Mesenteric fat pad (tissue), 1 donor: ENCODE results near the gene GLIS2. TPM values are rescaled to one million over a fixed set of nuclear protein-coding genes. Genes with fewer than 3 reads are reported as not detected.
A peak's percentile ranks its signal among the peaks of the same experiment; 100 is the strongest.

ENCODE experiments used
- DNase-seq: peaks from one replicate; pipeline ENCODE4 v3.0.0-alpha.2; 2020; ENCODE audit warnings: low spot score
- total RNA-seq: library from RNA; stranded (reverse); fragmentation: NEBNext Ultra II Directional; extraction: Animal tissue kit (Norgen Biotek cat#: 25700); gene quantifications from one replicate; pipeline ENCODE4 v1.2.1, GENCODE V29; 2021
- donor health status: DM: yes; HTN: yes; CAD: no.

GLIS2 gene
- total RNA-seq, 1 donor from 2014 or later = 14.2 TPM

GRCh38 chr16:4369007-4369733 lies 53.3 kb downstream of the GLIS2 start:
- no peak for DNase-seq

GRCh38 chr16:4370151-4370550 lies 54.3 kb downstream of the GLIS2 start:
- no peak for DNase-seq

- no peak for DNase-seq
These were observed 54.9 kb downstream of the GLIS2 start for GRCh38 chr16:4370570-4371356.

GRCh38 chr16:4371357-4372000 lies 55.6 kb downstream of the GLIS2 start, which contains the start of gene VASN:
TSS of gene VASN (plus strand) at chr16:4371848. CDS start at chr16:4380878, 9,030 bp downstream.
- DNase-seq = peak; percentile 95

- no peak for DNase-seq
These were observed 56.2 kb downstream of the GLIS2 start for GRCh38 chr16:4372001-4372577.

- no peak for DNase-seq
These were observed 56.9 kb downstream of the GLIS2 start for GRCh38 chr16:4372578-4373355.

GRCh38 chr16:4373356-4373908 lies 57.6 kb downstream of the GLIS2 start:
- DNase-seq = no peak

DNA sequence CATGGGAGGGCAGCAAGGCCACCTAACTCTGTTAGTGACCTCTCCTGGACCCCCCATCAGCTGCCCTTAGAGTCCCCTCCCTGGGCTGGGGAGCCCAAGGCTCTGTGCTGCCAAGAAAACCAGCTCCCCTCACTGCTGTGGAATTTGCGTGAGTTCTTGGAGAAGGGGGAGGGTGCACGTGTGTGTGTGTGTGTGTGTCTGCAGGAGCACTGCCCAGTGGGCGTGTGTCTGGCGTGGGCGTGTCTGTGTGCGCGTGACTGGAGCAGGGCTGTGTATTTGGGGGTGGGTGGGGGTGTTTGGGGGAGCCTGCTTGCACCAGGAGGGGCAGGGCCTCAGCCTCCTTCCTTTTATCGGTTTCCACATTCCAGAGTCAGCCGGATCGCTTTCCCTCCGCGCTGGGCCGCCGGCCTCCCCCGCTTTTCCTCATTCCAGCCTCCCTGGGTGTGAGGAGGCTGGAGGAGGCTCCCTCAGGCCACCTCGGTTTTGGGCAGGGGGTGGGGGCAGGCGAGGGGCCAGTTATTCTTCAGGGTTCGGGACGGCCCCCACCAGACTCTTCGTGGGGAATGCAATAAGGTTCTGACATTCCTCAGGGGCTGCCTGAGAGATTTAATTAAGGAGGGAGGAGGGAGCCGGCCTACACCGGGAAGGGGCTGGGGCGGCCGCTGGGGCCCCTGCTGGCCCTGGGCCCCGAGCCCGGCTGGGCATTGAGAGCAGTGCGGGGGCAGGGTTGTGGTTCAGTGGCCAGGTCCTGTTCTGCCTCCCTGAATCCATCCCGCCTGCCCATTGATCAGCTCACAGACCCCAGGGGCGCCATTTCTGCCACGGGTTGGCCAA lies 58.3 kb downstream of the GLIS2 start:
- no peak for DNase-seq

DNA sequence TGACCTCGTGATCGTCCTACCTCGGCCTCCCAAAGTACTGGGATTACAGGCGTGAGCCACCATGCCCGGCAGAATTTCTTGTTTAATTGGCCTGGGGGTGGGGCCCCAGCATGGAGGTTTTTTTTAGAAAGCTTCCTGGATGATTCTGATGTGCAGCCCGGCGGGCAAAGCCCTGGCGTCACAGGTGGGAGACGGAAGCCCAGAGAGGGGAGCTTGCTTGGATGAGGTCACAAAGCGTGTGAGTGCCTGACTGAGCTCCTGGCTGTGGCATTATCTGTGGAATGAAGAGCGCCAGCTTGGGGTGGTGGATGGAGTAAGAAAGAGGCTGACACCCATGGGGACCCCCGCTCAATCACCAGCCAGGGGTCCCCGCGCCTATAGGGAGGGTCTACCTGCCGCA lies 59.9 kb downstream of the GLIS2 start:
- DNase-seq = no peak

GRCh38 chr16:4376126-4376892 lies 60.4 kb downstream of the GLIS2 start:
- DNase-seq = peak; percentile 96

DNA sequence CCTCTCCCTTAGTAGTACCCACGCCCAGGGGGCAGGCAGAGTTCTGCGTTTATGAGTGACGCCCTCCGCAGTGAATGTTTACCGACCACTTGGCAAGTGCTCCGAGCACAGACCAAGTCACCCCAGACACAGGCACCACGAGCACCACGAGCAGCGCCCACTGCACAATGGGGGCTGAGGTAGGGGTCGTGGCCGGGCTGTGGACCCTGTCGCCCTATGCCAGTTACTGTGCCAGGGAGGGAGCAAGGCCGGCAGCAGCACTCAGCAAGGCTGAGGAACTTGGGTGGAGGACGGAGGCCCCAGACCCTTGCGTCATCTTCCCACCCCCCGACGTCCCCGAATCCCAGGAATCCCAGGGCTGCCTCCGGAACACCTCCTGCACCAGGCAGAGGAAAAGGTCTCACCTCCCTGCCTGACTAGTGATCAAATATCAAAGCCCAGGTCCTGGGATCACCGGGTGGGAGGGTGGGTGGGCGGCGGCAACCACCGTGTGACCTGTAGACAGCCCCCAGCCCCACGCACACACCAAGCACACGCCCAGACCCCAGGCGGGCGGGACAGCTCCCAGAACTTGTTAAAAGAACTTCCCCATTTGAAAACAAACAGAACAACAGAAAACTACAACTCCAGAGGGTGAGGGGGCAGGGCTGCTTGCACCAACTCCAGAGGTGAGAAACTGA lies 61.2 kb downstream of the GLIS2 start:
- no peak for DNase-seq

DNA sequence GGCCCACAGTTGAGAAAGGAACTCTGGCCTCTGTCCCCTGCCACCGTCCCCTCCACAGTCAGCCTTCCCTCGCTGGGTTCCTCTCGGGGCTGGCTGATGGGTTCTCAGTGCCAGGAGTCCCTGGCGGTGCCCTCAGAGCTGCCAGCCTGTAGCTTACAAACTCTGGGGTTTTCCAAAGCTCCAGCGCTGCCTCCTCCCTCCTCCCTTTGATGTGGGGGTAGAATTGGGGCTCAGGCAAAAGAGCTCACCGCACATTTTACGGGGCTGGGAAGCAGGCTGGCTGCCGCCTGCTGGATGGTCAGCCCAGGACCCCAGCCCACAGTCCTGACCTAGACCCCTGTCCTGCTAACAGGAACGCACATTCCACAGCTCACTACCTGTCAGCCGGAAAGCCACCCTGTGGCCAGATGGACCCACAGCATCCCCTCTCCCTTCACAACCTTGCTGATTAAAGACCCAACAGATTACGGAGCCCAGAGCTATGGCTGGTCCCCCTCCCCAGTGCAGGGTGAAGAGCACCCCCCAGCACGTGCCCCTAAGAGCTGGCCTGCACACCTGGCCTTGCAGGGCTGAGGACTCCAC lies 61.8 kb downstream of the GLIS2 start:
- no peak for DNase-seq

- no peak for DNase-seq
These were observed 62.3 kb downstream of the GLIS2 start for GRCh38 chr16:4378161-4378666.

DNA sequence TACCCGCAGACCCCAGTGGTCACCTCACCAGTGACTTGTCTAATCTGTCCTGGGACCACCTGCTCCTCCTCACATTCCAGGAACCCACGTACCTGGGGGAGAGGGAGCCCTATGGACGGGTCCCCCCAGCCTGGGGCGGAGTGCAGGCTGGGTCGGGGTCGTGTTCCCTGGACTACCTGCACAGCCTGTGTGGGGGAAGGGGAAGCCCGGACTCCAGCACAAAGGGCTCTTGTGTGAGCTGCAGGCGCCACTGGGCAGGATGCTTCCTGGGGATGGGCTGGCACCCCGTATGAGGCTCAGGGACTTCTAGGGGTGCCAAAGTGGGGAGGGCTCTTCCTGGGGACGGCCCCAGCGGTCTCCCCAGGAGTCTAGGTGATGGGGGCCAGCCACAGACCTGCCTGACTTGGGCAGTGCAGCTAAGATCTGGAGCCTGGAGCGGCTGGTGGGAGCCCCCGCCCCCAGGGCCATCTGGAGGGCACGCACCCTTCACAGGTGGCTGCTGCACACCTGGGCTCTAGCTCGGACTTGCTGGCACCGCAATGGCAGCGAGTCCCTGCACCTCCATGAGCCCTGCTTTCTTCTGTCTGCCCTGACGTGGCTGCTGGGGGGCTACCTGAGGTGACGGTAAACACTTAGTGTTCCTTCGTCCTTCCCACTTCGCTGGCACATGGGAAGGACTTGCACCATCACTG lies 63.3 kb downstream of the GLIS2 start:
- no peak for DNase-seq

DNA sequence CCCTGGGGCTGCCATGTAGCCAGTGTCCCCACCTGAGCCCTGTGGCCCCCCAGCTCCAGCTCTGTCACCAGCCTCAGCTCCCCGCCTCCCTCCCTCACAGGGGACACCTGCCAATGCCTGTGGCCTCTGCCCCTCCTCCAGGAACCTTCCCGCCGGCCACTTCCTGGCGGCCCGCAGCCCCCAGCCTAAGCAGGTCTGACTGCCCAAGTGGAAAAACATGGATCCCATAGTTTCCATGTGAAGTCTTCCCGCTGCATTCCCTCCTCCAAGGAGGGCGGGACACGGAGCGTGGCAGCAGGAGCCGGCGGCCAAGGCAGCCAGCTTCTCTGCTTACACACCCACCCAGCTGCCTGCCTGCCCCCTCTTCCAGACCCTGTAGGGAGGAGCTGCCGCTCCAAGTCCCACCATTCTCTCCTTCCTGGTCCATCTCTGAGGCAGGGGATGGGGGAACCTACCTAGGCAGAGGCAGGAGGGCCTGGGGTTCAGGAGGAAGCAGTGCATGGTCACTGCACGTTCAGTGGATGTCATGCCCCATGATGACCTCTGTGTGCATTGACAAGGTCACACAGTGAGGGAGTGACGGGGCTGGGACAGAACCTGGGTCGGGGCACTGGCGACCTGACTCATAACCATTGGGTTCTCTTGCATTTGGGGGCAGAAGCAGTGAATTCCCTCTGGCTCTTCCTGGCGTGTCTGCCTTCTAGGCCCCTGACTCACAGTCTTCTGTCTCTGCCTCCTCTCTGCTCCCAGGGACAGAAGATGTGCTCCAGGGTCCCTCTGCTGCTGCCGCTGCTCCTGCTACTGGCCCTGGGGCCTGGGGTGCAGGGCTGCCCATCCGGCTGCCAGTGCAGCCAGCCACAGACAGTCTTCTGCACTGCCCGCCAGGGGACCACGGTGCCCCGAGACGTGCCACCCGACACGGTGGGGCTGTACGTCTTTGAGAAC lies 64.5 kb downstream of the GLIS2 start:
- no peak for DNase-seq
